Lung microvascular endothelial cell (primary cell): ENCODE data around the gene EHMT1. TPM values are rescaled to one million over a fixed set of nuclear protein-coding genes. Genes with fewer than 3 reads are reported as not detected.

Experiments
- DNase-seq, 2 donors: peaks; one replicate each; pipeline versions ENCODE4 v3.0.0 to v3.0.0-alpha.2; 2010; ENCODE audit warnings: low read depth in 2 of 2
- total RNA-seq: library from RNA; depleted of rRNA; stranded (reverse); fragments of >200 nt; gene quantifications from 2 replicates; pipeline ENCODE4 v1.2.1, GENCODE V29; 2014

EHMT1 gene
- total RNA-seq, 1 donor from 2014 or later = 46.2 TPM

DNA sequence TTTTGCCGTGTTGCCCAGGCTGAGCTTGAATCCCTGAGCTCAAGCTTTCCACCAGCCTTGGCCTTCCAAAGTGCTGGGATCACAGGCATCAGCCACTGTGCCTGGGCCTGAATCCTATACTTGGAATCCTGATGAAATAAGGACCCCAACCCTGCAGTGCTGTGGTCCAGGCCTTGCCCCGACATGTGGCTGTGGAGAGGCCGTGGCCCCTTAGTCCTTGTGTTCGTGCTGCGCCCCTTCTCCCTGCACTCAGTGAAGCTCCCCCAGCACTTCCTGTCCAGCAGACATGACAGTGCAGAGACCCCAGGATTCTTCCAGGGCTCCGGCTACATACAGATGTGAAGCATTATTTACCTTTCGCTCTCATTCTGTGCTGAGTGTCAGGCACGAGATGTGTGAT, 52.9 kb downstream of the EHMT1 start:
- no peak for DNase-seq

DNA sequence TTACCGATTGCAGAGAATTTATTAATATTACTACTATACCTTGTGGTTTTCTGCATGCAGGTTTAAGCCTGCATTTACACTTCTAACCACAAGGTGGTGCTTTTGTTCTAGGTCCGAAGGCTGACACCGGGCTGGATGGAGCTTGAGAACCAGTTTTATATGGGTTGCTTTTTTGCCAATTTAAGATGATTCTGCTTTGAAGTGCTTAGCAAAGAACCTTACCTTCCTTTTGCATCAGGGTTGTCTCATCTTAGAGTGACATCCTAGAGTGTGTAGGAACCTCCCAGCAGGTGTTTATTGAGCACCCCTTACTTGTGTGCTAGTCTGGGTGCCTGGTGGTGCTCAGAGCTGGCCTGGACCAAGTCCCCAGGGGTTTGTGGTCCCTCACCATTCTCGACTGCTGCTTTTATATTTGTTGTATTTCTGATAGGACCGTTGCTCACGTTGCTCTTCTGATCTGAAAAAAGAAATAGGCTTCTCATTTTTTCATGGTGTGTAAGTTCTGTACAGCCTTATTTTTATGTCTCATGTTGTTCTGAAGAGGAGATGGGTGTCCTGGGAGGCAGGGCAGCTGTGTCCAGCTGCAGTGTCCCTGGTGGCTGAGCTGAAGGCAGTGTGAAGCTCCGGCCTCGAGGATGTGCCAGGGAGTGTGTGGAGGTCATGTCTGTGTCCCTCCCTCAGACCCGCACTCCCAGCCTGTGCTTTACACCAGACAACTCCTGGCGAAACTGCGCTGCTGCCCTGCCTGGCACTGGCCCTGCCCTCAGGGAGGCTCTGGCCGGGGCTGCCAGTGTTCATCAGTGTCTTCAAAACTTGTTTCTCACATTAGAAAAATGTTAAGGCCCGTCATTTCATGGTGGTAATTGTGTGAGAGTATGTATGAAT, 54.3 kb downstream of the EHMT1 start:
- peak; percentile 75 to 82 for DNase-seq

GRCh38 chr9:137673886-137674285, 55.1 kb downstream of the EHMT1 start:
- no peak for DNase-seq

DNA sequence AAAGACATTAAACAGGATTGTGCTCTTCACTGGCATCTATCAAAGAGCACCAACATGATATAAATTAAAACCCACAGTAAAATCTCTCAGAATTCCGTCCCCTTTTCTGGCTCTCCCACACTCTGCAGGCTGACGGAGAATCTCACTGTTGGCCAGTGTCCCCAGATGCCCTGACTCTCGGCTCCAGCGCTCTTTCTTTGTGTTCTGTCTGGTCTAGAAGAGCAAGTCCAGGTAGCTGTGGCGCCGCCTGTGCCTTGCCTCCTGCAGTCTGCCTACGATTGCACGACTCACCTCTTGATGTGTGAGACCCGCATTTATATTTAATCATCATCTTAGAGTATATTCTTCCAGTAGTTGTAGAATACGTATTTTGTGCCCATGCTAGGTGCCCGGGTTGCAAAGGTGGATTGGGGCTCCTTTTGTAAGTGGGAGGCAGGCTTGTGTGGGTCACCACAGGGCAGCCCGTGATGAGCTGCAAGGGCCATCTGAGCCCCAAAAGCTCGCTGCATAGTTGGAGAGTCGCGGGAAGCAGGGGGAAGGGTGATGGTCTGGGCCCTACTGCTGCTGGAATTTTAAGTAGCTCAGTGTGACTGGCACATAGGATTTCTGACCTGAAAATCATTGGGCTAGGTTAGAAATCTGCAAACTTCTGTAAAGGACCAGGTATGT, 55.6 kb downstream of the EHMT1 start:
- DNase-seq = no peak

GRCh38 chr9:137674976-137675320, 56.1 kb downstream of the EHMT1 start:
- DNase-seq = no peak

DNA sequence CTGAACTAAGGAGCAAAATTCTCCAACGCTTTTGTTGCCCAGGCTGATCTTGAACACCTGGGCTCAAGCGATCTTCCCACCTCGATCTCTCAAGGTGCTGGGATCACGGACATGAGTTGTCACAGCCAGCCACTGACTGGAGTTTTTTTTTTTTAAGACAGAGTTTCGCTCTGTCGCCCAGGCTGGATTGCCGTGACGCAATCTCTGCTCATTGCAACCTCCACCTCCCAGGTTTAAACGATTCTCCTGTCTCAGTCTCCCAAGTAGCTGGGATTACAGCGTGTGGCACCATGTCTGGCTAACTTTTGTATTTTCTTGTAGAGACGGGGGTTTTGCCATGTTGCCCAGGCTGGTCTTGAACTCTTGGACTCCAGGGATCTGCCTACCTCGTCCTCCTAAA, 58.2 kb downstream of the EHMT1 start:
- no peak for DNase-seq

DNA sequence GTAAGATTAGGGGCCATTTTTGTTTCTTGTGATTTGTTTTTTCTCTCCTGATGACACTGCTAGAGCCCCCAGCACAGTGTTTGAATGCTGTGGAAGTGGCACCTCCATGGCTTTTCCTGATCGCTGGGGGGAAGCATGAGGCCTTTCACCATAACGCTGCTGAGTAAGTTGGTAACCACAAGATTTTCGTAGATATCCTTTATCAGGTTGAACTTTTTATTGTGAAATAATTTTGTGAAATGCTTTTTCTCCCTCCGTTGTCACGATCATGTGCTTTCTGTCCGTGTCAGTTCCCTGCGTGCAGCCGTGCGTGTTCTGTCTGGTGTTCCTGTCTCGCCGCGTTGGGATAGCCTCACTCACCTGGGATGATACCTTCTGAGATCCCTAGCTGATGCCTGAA, 59.4 kb downstream of the EHMT1 start:
- DNase-seq = no peak

- DNase-seq = peak; percentile 38 to 42
Measured at GRCh38 chr9:137679249-137679648, 60.4 kb downstream of the EHMT1 start.

DNA sequence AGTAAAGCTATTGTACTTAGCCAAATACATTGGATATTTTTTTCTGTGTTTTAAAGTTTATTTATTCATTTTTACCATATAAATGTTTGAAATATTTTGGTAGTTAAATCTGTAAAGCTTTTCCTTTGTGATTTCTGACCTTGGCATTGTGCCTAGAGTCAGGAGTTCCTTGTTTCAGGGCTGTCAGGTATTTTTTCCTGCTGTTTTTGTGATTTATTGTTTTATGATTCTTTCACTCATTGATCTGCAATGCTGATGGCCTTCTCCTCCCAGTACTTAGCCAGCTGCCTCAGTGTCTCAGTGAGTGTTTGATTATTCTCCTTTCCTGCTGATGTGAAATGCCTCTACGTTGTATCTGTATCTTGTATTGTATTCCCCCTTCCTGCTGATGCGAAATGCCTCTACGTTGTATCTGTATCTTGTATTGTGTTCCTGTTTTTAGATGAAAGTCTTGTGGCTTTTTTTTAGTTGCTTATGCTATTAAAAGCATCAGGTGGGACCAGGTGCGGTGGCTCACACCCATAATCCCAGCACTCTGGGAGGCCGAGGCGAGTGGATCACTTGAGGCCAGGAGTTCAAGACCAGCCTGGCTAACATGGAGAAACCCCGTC, 61.0 kb downstream of the EHMT1 start:
- DNase-seq = peak in 1 of 2 donors; percentile 62

- DNase-seq = no peak
Measured at GRCh38 chr9:137680444-137681358, 61.9 kb downstream of the EHMT1 start.

DNA sequence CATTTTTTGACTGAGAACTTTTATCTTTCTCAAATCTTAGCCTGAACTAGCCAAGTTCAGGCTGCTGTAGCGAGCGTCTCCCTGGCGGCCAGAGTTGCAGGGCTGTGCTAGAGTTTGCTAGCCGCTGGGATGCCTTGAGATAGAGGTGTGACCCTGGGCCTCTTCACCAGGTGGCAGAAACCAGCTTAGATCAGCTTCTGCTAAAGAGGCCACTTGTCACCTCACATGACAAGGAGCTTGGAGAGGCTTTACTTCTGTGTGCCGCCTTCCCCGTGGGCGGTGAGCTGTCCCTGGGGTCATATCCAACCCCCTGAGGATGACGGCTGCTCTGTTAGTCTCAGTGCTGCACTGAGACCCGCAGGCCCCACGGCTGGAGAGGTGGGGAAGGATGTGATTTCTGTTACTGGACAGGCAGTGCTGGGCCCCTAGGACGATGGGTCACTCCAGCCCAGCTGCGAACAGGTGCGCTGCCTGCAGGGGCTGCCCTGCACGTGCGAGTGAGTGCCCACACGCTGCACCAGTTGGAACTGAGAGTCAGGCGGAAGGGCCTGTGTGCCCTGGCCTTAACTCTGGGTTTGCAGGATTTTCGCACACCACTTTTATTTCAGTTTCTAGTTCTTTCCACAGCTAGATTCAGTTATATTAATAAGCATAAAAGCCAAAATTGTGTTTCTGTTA, 63.8 kb downstream of the EHMT1 start:
- no peak for DNase-seq

- no peak for DNase-seq
Measured at GRCh38 chr9:137683262-137683864, 64.6 kb downstream of the EHMT1 start.

GRCh38 chr9:137685035-137685740, 66.4 kb downstream of the EHMT1 start:
- DNase-seq = no peak

- no peak for DNase-seq
Measured at GRCh38 chr9:137685741-137686420, 67.1 kb downstream of the EHMT1 start.

DNA sequence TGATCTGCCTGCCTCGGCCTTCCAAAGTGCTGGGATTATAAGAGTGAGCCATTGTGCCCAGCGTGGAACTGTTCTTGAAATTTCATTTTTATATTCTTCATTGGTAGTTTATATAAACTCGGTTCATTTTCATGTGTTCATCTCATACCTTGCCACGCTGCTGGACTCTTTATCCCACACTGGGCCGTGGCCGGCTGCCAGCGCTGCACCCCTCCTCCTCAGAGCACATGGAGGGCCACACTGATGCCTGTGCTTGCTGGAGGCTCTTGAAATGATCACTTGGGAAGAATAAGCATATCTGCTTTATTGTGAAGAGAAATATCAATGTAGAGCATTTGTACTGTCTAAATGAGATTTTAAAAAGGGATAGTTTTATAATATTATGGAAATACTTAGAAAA, 69.5 kb downstream of the EHMT1 start:
- DNase-seq = no peak

- DNase-seq = peak; percentile 54 to 66
Measured at GRCh38 chr9:137688725-137689124, 69.9 kb downstream of the EHMT1 start.

DNA sequence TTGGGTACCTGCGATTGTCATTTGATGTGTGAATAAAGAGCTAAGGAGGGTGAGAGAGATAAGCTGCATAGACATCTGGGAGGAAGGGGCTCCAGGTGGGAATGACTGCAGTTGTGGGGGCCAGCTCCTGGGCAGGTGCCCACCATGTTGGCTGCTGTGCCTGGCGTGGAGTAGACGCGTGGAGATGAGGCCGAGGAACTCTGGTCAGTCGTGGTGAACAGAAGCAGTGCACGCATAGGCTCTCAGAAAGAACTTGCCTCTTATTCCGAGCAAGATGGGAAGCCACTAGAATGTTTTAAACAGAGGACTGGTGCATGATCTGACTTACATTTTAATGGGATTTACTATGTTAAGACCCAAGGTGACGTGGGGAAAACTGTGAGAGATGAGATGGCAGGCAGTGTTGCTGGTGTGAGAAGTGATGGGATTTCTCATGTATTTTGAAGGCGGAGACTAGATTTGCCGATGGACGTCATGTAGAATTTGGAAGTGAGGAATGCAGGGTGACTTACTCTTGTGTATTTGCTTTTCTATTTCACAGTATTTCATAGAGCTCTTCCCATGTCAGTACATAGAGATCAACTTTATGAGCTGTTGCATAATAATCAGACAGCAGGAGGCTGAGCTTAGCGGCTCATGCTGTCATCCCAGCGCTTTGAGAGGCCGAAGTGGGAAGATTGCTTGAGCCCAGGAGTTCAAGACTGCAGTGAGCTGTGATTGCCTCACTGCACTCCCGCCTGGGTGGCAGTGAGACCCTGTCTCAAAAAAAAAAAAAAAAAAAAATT, 71.1 kb downstream of the EHMT1 start:
- DNase-seq = no peak

DNA sequence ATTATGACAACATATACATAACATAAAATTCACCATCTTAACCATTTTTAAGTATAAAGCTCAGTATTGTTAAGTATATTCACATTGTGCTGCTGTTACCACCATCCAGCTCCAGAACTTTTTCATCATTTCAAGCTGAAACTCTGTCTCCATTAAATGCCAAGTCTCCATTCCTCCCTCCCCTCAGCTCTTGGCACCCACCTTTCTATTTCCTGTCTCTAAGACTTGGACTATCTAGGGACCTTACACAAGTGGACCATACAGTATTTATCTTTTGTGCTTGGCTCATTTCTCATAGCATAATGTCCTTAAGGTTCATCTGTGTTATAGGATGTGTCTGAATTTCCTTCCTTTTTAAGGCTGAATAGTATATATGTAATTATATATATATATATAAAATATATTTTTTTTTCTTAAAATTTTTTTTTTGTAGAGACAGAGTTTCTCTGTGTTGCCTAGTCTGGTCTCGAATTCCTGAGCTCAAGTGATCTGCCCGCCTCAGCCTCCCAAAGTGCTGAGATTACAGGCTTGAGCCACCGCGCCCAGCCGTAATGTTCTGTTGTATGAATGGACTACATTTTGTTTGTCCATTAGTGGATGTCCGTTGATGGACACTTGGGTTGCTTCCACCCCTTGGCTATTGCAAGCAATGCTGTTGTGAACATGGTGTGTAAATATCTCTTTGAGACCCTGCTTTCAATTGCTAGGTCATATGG, 72.3 kb downstream of the EHMT1 start:
- DNase-seq = no peak
